GM13976 (cell line): ENCODE results near the gene KRTAP21-1.

ENCODE experiments used
- DNase-seq: peaks from one replicate; pipeline ENCODE4 v3.0.0; 2012; ENCODE audit warnings: low spot score
- CTCF ChIP-seq: IDR thresholded peaks from 2 replicates; pipeline ENCODE4 v1.5.1; 2012; ENCODE audit warnings: borderline replicate concordance, mild to moderate bottlenecking; ENCODE audit not compliant: insufficient read depth; ENCODE audit errors: extremely low read depth, missing control alignments, control extremely low read depth
- in situ Hi-C: fragments of 300-500 bp; cut with MboI; formaldehyde crosslinking; loops from one replicate; pipeline ENCODE4 v1.12.0; 2022; ENCODE audit warnings: low sequenced_read_pairs, mixed read lengths, inconsistent platforms; ENCODE audit not compliant: unreplicated experiment

KRTAP21-1 gene

GRCh38 chr21:30747159-30747558 is 8.1 kb downstream of the KRTAP21-1 start, which contains the start of gene KRTAP21-2:
Gene KRTAP21-2 (minus strand): TSS chr21:30747259. CDS start chr21:30747202, 57 bp downstream.
- no peak for DNase-seq
- no peak for TF ChIP-seq CTCF
- in situ Hi-C loops, result no loop called here

GRCh38 chr21:30740462-30740861 is 14.8 kb downstream of the KRTAP21-1 start:
- in situ Hi-C loops, result no loop called here
- TF ChIP-seq CTCF, result no peak
- DNase-seq, result no peak

- DNase-seq, result no peak
- in situ Hi-C loops, result no loop called here
- no peak for TF ChIP-seq CTCF
Measured at GRCh38 chr21:30733026-30733425, 22.2 kb downstream of the KRTAP21-1 start.

- TF ChIP-seq CTCF, result no peak
- in situ Hi-C loops, result no loop called here
- no peak for DNase-seq
Measured at GRCh38 chr21:30726726-30727125, 28.5 kb downstream of the KRTAP21-1 start.

GRCh38 chr21:30719401-30719800 is 35.8 kb downstream of the KRTAP21-1 start:
- DNase-seq, result peak; percentile 10
- in situ Hi-C loops, result no loop called here
- TF ChIP-seq CTCF, result no peak

- DNase-seq, result peak; percentile 9
- in situ Hi-C loops, result no loop called here
- no peak for TF ChIP-seq CTCF
Measured at GRCh38 chr21:30718239-30718909, 36.9 kb downstream of the KRTAP21-1 start, which contains the start of gene KRTAP21-3. Gene KRTAP21-3 (minus strand): TSS chr21:30718777. CDS start chr21:30718759, 18 bp downstream.
